GM12875 (cell line): Measurements from ENCODE around the gene C5orf15.
"Not testable (repeated sequence)": the region's sequence is repeated elsewhere in the genome, so short reads cannot be mapped to it uniquely, and the experiment has no call there.

Experiments used
- H3K4me3 ChIP-seq: one replicate; pipeline ENCODE4 v1.5.1; 2011; ENCODE audit warnings: low read depth, low read length, control low read depth
- CTCF ChIP-seq: IDR thresholded peaks from 2 replicates; pipeline ENCODE4 v1.5.1; 2011; ENCODE audit warnings: low read depth, mild to moderate bottlenecking, control low read depth, inconsistent platforms, low read length, moderate library complexity, borderline replicate concordance; ENCODE audit not compliant: insufficient read depth

Gene C5orf15

GRCh38 chr5:133980652-133981051, 12.2 kb upstream of the C5orf15 start:
- no peak overlapping the region for H3K4me3 ChIP-seq
- TF ChIP-seq CTCF = no peak

GRCh38 chr5:133978943-133979342, 10.5 kb upstream of the C5orf15 start:
- TF ChIP-seq CTCF = no peak
- no peak overlapping the region for H3K4me3 ChIP-seq

- H3K4me3 ChIP-seq = no peak overlapping the region
- no peak for TF ChIP-seq CTCF
Observed at GRCh38 chr5:133977858-133978257, 9.4 kb upstream of the C5orf15 start.

- TF ChIP-seq CTCF = no peak
- H3K4me3 ChIP-seq = no peak overlapping the region
Observed at GRCh38 chr5:133977161-133977787, 8.8 kb upstream of the C5orf15 start.

GRCh38 chr5:133975546-133975945, 7.1 kb upstream of the C5orf15 start:
- not testable (repeated sequence) for H3K4me3 ChIP-seq

GRCh38 chr5:133974142-133974541, 5.7 kb upstream of the C5orf15 start:
- TF ChIP-seq CTCF = no peak

GRCh38 chr5:133970325-133970909, 2.0 kb upstream of the C5orf15 start:
- H3K4me3 ChIP-seq = no peak overlapping the region
- TF ChIP-seq CTCF = no peak

More at GRCh38 chr5:133974142-133974541, 5.7 kb upstream of the C5orf15 start:
- H3K4me3 ChIP-seq = no peak overlapping the region
